Testis (tissue), 2 donors: ENCODE measurements around the gene TRAF3IP3.

Experiments
- CTCF ChIP-seq, 3 experiments: fragments of 450-650 bp in 2 of 3; fragments of 200-600 bp in 1 of 3; sonication (generic) in 1 of 3; IDR thresholded peaks; one replicate each; pipeline ENCODE4 v1.5.1; 2016 to 2019; ENCODE audit warnings: antibody characterized with exemption in 3 of 3, mild to moderate bottlenecking in 2 of 3, moderate library complexity in 1 of 3
- POLR2A ChIP-seq: fragments of 450-650 bp; IDR thresholded peaks from one replicate; pipeline ENCODE4 v1.6.1; 2017; ENCODE audit warnings: antibody characterized with exemption, mild to moderate bottlenecking, moderate library complexity

GRCh38 chr1:209756615-209757445 is 977 bp downstream of the TRAF3IP3 start:
- no peak for TF ChIP-seq CTCF (IDR thresholded peaks at IDR 0.05)
- TF ChIP-seq POLR2A: no peak
